Measurements from ENCODE around the gene AFG1L.
"Not testable (repeated sequence)": the region's sequence is repeated elsewhere in the genome, so short reads cannot be mapped to it uniquely, and the experiment has no call there.

The AFG1L gene

GRCh38 chr6:108407904-108408827 is 113.3 kb downstream of the AFG1L start:
- Histone ChIP-seq H3K27me3 (ENCODE audit: control insufficient read depth, insufficient read depth, low read length) (no peaks in the 10 kb centered on the region), H3K9me3 (ENCODE audit: control insufficient read depth, insufficient read depth, low read length) (no peaks in the 10 kb centered on the region), H3K4me3 (ENCODE audit: low read length) (no peak overlapping the region), H3K36me3 (ENCODE audit: control insufficient read depth, insufficient read depth, low read length) (no peaks in the 10 kb centered on the region), H3K4me1 (ENCODE audit: control insufficient read depth, insufficient read depth, low read length) (no peaks in the 10 kb centered on the region), H3K27ac (ENCODE audit: low read length) (no peak overlapping the region)
- WGBS (ENCODE audit: insufficient coverage, insufficient read length) = no CpG with 5 or more reads among the region's 3 CpGs
- no peak for DNase-seq (ENCODE audit: low read depth, low spot score)

- H3K4me3 ChIP-seq (ENCODE audit: low read length) = no peak overlapping the region
- H3K4me1 ChIP-seq (ENCODE audit: control insufficient read depth, insufficient read depth, low read length) = no peaks in the 10 kb centered on the region
- H3K27me3 ChIP-seq (ENCODE audit: control insufficient read depth, insufficient read depth, low read length) = no peaks in the 10 kb centered on the region
- H3K9me3 ChIP-seq (ENCODE audit: control insufficient read depth, insufficient read depth, low read length) = no peaks in the 10 kb centered on the region
- WGBS (ENCODE audit: insufficient coverage, insufficient read length) = no CpG with 5 or more reads among the region's 3 CpGs
- H3K27ac ChIP-seq (ENCODE audit: low read length) = no peak overlapping the region
- no peak for DNase-seq (ENCODE audit: low read depth, low spot score)
- H3K36me3 ChIP-seq (ENCODE audit: control insufficient read depth, insufficient read depth, low read length) = no peaks in the 10 kb centered on the region
These were observed 114.0 kb downstream of the AFG1L start for GRCh38 chr6:108408861-108409260.

- no CpG with 5 or more reads among the region's 5 CpGs for WGBS (ENCODE audit: insufficient coverage, insufficient read length)
- H3K4me1 ChIP-seq (ENCODE audit: control insufficient read depth, insufficient read depth, low read length); H3K9me3 ChIP-seq (ENCODE audit: control insufficient read depth, insufficient read depth, low read length): not testable (repeated sequence)
These were observed 121.4 kb downstream of the AFG1L start for GRCh38 chr6:108416047-108416833.

GRCh38 chr6:108417027-108417426 is 122.2 kb downstream of the AFG1L start:
- Histone ChIP-seq H3K36me3 (ENCODE audit: control insufficient read depth, insufficient read depth, low read length) (no peaks in the 10 kb centered on the region), H3K4me1 (ENCODE audit: control insufficient read depth, insufficient read depth, low read length) (no peaks in the 10 kb centered on the region), H3K9me3 (ENCODE audit: control insufficient read depth, insufficient read depth, low read length) (no peaks in the 10 kb centered on the region), H3K27me3 (ENCODE audit: control insufficient read depth, insufficient read depth, low read length) (no peaks in the 10 kb centered on the region), H3K27ac (ENCODE audit: low read length) (no peak overlapping the region), H3K4me3 (ENCODE audit: low read length) (no peak overlapping the region)
- no CpG with 5 or more reads among the region's 6 CpGs for WGBS (ENCODE audit: insufficient coverage, insufficient read length)
- DNase-seq (ENCODE audit: low read depth, low spot score) = no peak

More at GRCh38 chr6:108416047-108416833, 121.4 kb downstream of the AFG1L start:
- DNase-seq (ENCODE audit: low read depth, low spot score); H3K36me3 ChIP-seq (ENCODE audit: control insufficient read depth, insufficient read depth, low read length); H3K27me3 ChIP-seq (ENCODE audit: control insufficient read depth, insufficient read depth, low read length); H3K4me3 ChIP-seq (ENCODE audit: low read length); H3K27ac ChIP-seq (ENCODE audit: low read length): not testable (repeated sequence)

- Histone ChIP-seq H3K27ac (ENCODE audit: low read length) (no peak overlapping the region), H3K9me3 (ENCODE audit: control insufficient read depth, insufficient read depth, low read length) (no peaks in the 10 kb centered on the region), H3K4me3 (ENCODE audit: low read length) (no peak overlapping the region), H3K27me3 (ENCODE audit: control insufficient read depth, insufficient read depth, low read length) (no peaks in the 10 kb centered on the region), H3K36me3 (ENCODE audit: control insufficient read depth, insufficient read depth, low read length) (no peaks in the 10 kb centered on the region), H3K4me1 (ENCODE audit: control insufficient read depth, insufficient read depth, low read length) (no peaks in the 10 kb centered on the region)
- DNase-seq (ENCODE audit: low read depth, low spot score) = no peak
- no CpG with 5 or more reads among the region's 1 CpG for WGBS (ENCODE audit: insufficient coverage, insufficient read length)
These were observed 124.6 kb downstream of the AFG1L start for GRCh38 chr6:108419474-108419873.

- H3K9me3 ChIP-seq (ENCODE audit: control insufficient read depth, insufficient read depth, low read length) = no peaks in the 10 kb centered on the region
- H3K27me3 ChIP-seq (ENCODE audit: control insufficient read depth, insufficient read depth, low read length) = no peaks in the 10 kb centered on the region
- DNase-seq (ENCODE audit: low read depth, low spot score) = no peak
- WGBS (ENCODE audit: insufficient coverage, insufficient read length) = 100% methylated on average over 1 of the region's 2 CpGs
- no peaks in the 10 kb centered on the region for H3K36me3 ChIP-seq (ENCODE audit: control insufficient read depth, insufficient read depth, low read length)
- no peaks in the 10 kb centered on the region for H3K4me1 ChIP-seq (ENCODE audit: control insufficient read depth, insufficient read depth, low read length)
- H3K4me3 ChIP-seq (ENCODE audit: low read length) = no peak overlapping the region
- no peak overlapping the region for H3K27ac ChIP-seq (ENCODE audit: low read length)
These were observed 125.2 kb downstream of the AFG1L start for GRCh38 chr6:108419934-108420609.

GRCh38 chr6:108421366-108421765 is 126.5 kb downstream of the AFG1L start:
- no peaks in the 10 kb centered on the region for H3K27me3 ChIP-seq (ENCODE audit: control insufficient read depth, insufficient read depth, low read length)
- no peaks in the 10 kb centered on the region for H3K4me1 ChIP-seq (ENCODE audit: control insufficient read depth, insufficient read depth, low read length)
- H3K27ac ChIP-seq (ENCODE audit: low read length) = no peak overlapping the region
- DNase-seq (ENCODE audit: low read depth, low spot score) = no peak
- WGBS (ENCODE audit: insufficient coverage, insufficient read length) = no CpG with 5 or more reads among the region's 6 CpGs
- no peaks in the 10 kb centered on the region for H3K9me3 ChIP-seq (ENCODE audit: control insufficient read depth, insufficient read depth, low read length)
- H3K36me3 ChIP-seq (ENCODE audit: control insufficient read depth, insufficient read depth, low read length) = no peaks in the 10 kb centered on the region
- H3K4me3 ChIP-seq (ENCODE audit: low read length) = no peak overlapping the region

GRCh38 chr6:108423982-108424705 is 129.3 kb downstream of the AFG1L start:
- no CpG with 5 or more reads among the region's 1 CpG for WGBS (ENCODE audit: insufficient coverage, insufficient read length)
- DNase-seq (ENCODE audit: low read depth, low spot score) = no peak

GRCh38 chr6:108425428-108425827 is 130.6 kb downstream of the AFG1L start:
- Histone ChIP-seq H3K4me3 (ENCODE audit: low read length) (no peak overlapping the region), H3K4me1 (ENCODE audit: control insufficient read depth, insufficient read depth, low read length) (no peaks in the 10 kb centered on the region), H3K9me3 (ENCODE audit: control insufficient read depth, insufficient read depth, low read length) (no peaks in the 10 kb centered on the region), H3K27ac (ENCODE audit: low read length) (no peak overlapping the region), H3K36me3 (ENCODE audit: control insufficient read depth, insufficient read depth, low read length) (no peaks in the 10 kb centered on the region), H3K27me3 (ENCODE audit: control insufficient read depth, insufficient read depth, low read length) (no peaks in the 10 kb centered on the region)
- WGBS (ENCODE audit: insufficient coverage, insufficient read length) = no CpG with 5 or more reads among the region's 2 CpGs
- DNase-seq (ENCODE audit: low read depth, low spot score) = no peak

More at GRCh38 chr6:108423982-108424705, 129.3 kb downstream of the AFG1L start:
- Histone ChIP-seq H3K9me3 (ENCODE audit: control insufficient read depth, insufficient read depth, low read length) (no peaks in the 10 kb centered on the region), H3K4me1 (ENCODE audit: control insufficient read depth, insufficient read depth, low read length) (no peaks in the 10 kb centered on the region), H3K36me3 (ENCODE audit: control insufficient read depth, insufficient read depth, low read length) (no peaks in the 10 kb centered on the region), H3K27me3 (ENCODE audit: control insufficient read depth, insufficient read depth, low read length) (no peaks in the 10 kb centered on the region), H3K4me3 (ENCODE audit: low read length) (no peak overlapping the region), H3K27ac (ENCODE audit: low read length) (no peak overlapping the region)

GRCh38 chr6:108432143-108432542 is 137.3 kb downstream of the AFG1L start:
- no peak for DNase-seq (ENCODE audit: low read depth, low spot score)
- Histone ChIP-seq H3K9me3 (ENCODE audit: control insufficient read depth, insufficient read depth, low read length) (no peaks in the 10 kb centered on the region), H3K4me3 (ENCODE audit: low read length) (no peak overlapping the region), H3K36me3 (ENCODE audit: control insufficient read depth, insufficient read depth, low read length) (no peaks in the 10 kb centered on the region), H3K27ac (ENCODE audit: low read length) (no peak overlapping the region), H3K4me1 (ENCODE audit: control insufficient read depth, insufficient read depth, low read length) (no peaks in the 10 kb centered on the region), H3K27me3 (ENCODE audit: control insufficient read depth, insufficient read depth, low read length) (no peaks in the 10 kb centered on the region)
- WGBS (ENCODE audit: insufficient coverage, insufficient read length) = no CpG with 5 or more reads among the region's 2 CpGs

Data from iPS DF 6.9 (cell line).